H1 (cell line): ENCODE measurements around the gene EPB41L4B. TPM values are rescaled to one million over a fixed set of nuclear protein-coding genes. Genes with fewer than 3 reads are reported as not detected.

Source experiments
- CHD7 ChIP-seq: fragments of 300-600 bp; sonication (generic); IDR thresholded peaks from 2 replicates; pipeline ENCODE4 v1.7.1; 2012; ENCODE audit warnings: low read length, moderate library complexity, mild to moderate bottlenecking, inconsistent platforms; ENCODE audit not compliant: insufficient replicate concordance
- FOSL1 ChIP-seq: IDR thresholded peaks from 2 replicates; pipeline ENCODE4 v1.6.1; 2011; ENCODE audit warnings: mild to moderate bottlenecking, low read depth, low read length, moderate library complexity; ENCODE audit not compliant: insufficient read depth
- KDM5A ChIP-seq: fragments of 200-600 bp; IDR thresholded peaks from 2 replicates; pipeline ENCODE4 v1.7.1; 2012; ENCODE audit warnings: mild to moderate bottlenecking, low read length, inconsistent platforms, mixed read lengths
- polyA plus RNA-seq, 7 experiments: library from polyadenylated mRNA; depleted of rRNA in 3 of 7; stranded (reverse) in 5 of 7; unstranded in 2 of 7; fragments of >200 nt in 5 of 7; fragments of 200-250 nt in 2 of 7; gene quantifications; 1 replicate in 5 of 7; 2 replicates in 1 of 7; 4 replicates in 1 of 7; pipeline versions ENCODE4 v1.2.1 to v1.2.3, GENCODE V29; 2011 to 2013; ENCODE audit warnings: missing spikeins in 2 of 7, mixed read lengths in 2 of 7
- total RNA-seq: library from RNA; stranded (reverse); fragmentation: NEBNext Ultra II Directional; extraction: Animal tissue kit (Norgen Biotek cat#: 25700); gene quantifications from 2 replicates; pipeline ENCODE4 v1.2.1, GENCODE V29; 2021
- TF ChIP-seq, protein P1 (sequence below): IDR thresholded peaks from 2 replicates; pipeline ENCODE4 v1.6.1; 2012; ENCODE audit warnings: inconsistent platforms
- TF ChIP-seq, protein P2 (sequence below): IDR thresholded peaks from 2 replicates; pipeline ENCODE4 v1.6.1; 2011; ENCODE audit warnings: low read length, improper control_type of control experiment

The EPB41L4B gene
- total and polyA plus RNA-seq, 2 of the 8 experiments (the other 6 are each of a cell fraction or from before 2014, with no cell fraction given) = 11.9 to 25.0 TPM

- TF ChIP-seq CHD7 (no peak), KDM5A (no peak), FOSL1 (no peak)
- TF ChIP-seq, protein P1, sequence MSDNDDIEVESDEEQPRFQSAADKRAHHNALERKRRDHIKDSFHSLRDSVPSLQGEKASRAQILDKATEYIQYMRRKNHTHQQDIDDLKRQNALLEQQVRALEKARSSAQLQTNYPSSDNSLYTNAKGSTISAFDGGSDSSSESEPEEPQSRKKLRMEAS = no peak
- TF ChIP-seq, protein P2, sequence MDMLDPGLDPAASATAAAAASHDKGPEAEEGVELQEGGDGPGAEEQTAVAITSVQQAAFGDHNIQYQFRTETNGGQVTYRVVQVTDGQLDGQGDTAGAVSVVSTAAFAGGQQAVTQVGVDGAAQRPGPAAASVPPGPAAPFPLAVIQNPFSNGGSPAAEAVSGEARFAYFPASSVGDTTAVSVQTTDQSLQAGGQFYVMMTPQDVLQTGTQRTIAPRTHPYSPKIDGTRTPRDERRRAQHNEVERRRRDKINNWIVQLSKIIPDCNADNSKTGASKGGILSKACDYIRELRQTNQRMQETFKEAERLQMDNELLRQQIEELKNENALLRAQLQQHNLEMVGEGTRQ = no peak
Observed at GRCh38 chr9:109134167-109134578, 186.7 kb downstream of the EPB41L4B start (continued).
